PC-9 (cell line): ENCODE measurements around the gene ARIH1. TPM values are rescaled to one million over a fixed set of nuclear protein-coding genes. Genes with fewer than 3 reads are reported as not detected.

Experiments
- BruUV-seq: library from RNA; stranded (reverse); fragments of 400-500 nt; replicated peaks from 2 replicates; lab custom pipeline; 2021; lab: Mats Ljungman, UMichigan
- CTCF ChIA-PET: fragments of 300-600 bp; sonication (Branson Sonifier 250); formaldehyde crosslinking; loops from one replicate; lab custom pipeline; 2022; ENCODE audit warnings: antibody characterized with exemption; lab: Charles Lee
- POLR2A ChIA-PET: fragments of 300-600 bp; sonication (Branson Sonifier 250); formaldehyde crosslinking; loops from one replicate; lab custom pipeline; 2022; ENCODE audit warnings: antibody characterized with exemption; ENCODE audit not compliant: unreplicated experiment; lab: Charles Lee
- DNase-seq, 2 experiments: peaks; one replicate each; pipeline versions ENCODE4 v3.0.0 to v3.0.0-alpha.2; 2015 to 2022; ENCODE audit warnings: mixed read lengths in 1 of 2
- H2AFZ ChIP-seq: fragments of 200-600 bp; sonication (generic); 2 replicates; pipeline ENCODE4 v1.8.1; 2017; ENCODE audit warnings: antibody characterized with exemption
- H3F3A ChIP-seq: fragments of 200-600 bp; sonication (generic); 2 replicates; pipeline ENCODE4 v1.8.1; 2017; ENCODE audit warnings: antibody characterized with exemption, mild to moderate bottlenecking, low read depth; ENCODE audit not compliant: insufficient read depth
- H3K27ac ChIP-seq: fragments of 200-600 bp; sonication (generic); 2 replicates; pipeline ENCODE4 v1.6.1; 2016; ENCODE audit warnings: mixed run types
- H3K27me3 ChIP-seq: fragments of 200-600 bp; sonication (generic); 2 replicates; pipeline ENCODE4 v1.6.1; 2016; ENCODE audit warnings: low read depth, mixed run types; ENCODE audit not compliant: insufficient read depth
- H3K36me3 ChIP-seq: fragments of 200-600 bp; sonication (generic); 2 replicates; pipeline ENCODE4 v1.6.1; 2016; ENCODE audit warnings: low read depth, mixed run types
- H3K4me1 ChIP-seq: fragments of 200-600 bp; sonication (generic); replicated peaks from 2 replicates; pipeline ENCODE4 v1.6.1; 2016; ENCODE audit warnings: mixed run types; ENCODE audit not compliant: insufficient read depth
- H3K4me2 ChIP-seq: fragments of 200-600 bp; sonication (generic); 2 replicates; pipeline ENCODE4 v1.6.1; 2017; ENCODE audit warnings: mixed run types
- H3K4me3 ChIP-seq: fragments of 200-600 bp; sonication (generic); 2 replicates; pipeline ENCODE4 v1.6.1; 2016; ENCODE audit warnings: mixed run types
- H3K79me2 ChIP-seq: fragments of 200-600 bp; sonication (generic); 2 replicates; pipeline ENCODE4 v1.6.1; 2017; ENCODE audit warnings: low read depth, mixed run types
- H3K9me2 ChIP-seq: fragments of 200-600 bp; sonication (generic); 2 replicates; pipeline ENCODE4 v1.8.1; 2017; ENCODE audit warnings: mild to moderate bottlenecking; ENCODE audit not compliant: insufficient read depth
- H3K9me3 ChIP-seq: fragments of 200-600 bp; sonication (generic); 2 replicates; pipeline ENCODE4 v1.8.1; 2016; ENCODE audit warnings: low read depth; ENCODE audit not compliant: insufficient read depth
- H4K20me1 ChIP-seq: fragments of 200-600 bp; sonication (generic); 2 replicates; pipeline ENCODE4 v1.8.1; 2017; ENCODE audit not compliant: insufficient read depth
- EZH2 ChIP-seq: fragments of 200-600 bp; sonication (generic); IDR thresholded peaks from 2 replicates; pipeline ENCODE4 v1.8.0; 2017; ENCODE audit warnings: antibody characterized with exemption, low read depth
- intact Hi-C: fragments of 100-400 bp; cut with micrococcal nuclease; formaldehyde crosslinking; loops from one replicate; pipeline ENCODE4 v1.10.0; 2022; ENCODE audit not compliant: unreplicated experiment
- total RNA-seq: library from RNA; stranded (reverse); gene quantifications from 2 replicates; pipeline ENCODE4 v1.2.3, GENCODE V29; 2021
- TF ChIP-seq, protein P1 (sequence below): fragments of 200-600 bp; sonication (generic); conservative IDR thresholded peaks from 2 replicates; pipeline ENCODE4 v1.6.1; 2017; ENCODE audit warnings: mixed run types, antibody characterized with exemption, mild to moderate bottlenecking, moderate library complexity

The ARIH1 gene
- total RNA-seq, 1 experiment from 2014 or later = 144 TPM

DNA sequence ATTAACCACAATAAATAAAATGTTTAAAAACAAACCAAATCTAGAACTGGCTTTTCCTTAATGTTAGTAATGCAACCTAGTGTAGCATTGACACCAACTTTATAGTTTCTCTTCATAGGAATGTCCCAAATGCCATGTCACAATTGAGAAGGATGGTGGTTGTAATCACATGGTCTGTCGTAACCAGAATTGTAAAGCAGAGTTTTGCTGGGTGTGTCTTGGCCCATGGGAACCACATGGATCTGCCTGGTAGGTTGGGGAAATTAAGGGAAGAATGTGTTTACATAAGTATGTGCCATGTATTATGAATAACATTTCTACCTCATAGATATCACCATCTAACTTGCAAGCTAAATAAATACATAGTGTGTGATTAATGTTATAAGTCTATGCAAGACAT is 95.9 kb downstream of the ARIH1 start:
- CTCF ChIA-PET = no interaction called here

DNA sequence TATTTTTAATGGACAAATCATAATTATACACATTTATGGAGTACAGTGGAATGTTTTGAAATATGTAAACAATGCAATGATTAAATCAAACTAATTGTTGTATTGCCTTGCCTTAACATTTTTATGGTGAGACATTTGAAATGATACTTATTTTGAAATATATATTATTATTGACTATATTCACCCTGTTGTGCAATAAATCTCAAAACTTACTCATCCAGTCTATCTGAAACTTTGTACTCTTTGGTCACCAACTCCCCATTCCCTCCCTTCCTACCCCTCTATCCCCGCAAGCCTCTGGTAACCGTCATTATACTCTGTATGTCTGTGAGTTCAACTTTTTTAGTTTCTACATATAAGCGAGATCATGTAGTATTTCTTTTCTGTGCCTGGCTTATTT is 105.7 kb downstream of the ARIH1 start:
- Histone ChIP-seq H3K27ac (no peak overlapping the region), H3K4me3 (no peak overlapping the region), H3K27me3 (no peaks in the 10 kb centered on the region), H3K9me2 (no peaks in the 10 kb centered on the region), H4K20me1 (no peaks in the 10 kb centered on the region; the same call in 1 of the 2 replicates), H3K4me2 (no peak overlapping the region), H3K9me3 (no peaks in the 10 kb centered on the region), H3K4me1 (no peaks in the 10 kb centered on the region), H3F3A (no peaks in the 10 kb centered on the region), H3K36me3 (peaks cover 42% of the 10 kb centered on the region), H2AFZ (no peak overlapping the region), H3K79me2 (no peaks in the 10 kb centered on the region)
- intact Hi-C loops = no loop called here
- DNase-seq = no peak
- ChIA-PET CTCF (no interaction called here), POLR2A (no interaction called here)
- no TSS peak for BruUV-seq
- no peak for TF ChIP-seq EZH2
- TF ChIP-seq, protein P1, sequence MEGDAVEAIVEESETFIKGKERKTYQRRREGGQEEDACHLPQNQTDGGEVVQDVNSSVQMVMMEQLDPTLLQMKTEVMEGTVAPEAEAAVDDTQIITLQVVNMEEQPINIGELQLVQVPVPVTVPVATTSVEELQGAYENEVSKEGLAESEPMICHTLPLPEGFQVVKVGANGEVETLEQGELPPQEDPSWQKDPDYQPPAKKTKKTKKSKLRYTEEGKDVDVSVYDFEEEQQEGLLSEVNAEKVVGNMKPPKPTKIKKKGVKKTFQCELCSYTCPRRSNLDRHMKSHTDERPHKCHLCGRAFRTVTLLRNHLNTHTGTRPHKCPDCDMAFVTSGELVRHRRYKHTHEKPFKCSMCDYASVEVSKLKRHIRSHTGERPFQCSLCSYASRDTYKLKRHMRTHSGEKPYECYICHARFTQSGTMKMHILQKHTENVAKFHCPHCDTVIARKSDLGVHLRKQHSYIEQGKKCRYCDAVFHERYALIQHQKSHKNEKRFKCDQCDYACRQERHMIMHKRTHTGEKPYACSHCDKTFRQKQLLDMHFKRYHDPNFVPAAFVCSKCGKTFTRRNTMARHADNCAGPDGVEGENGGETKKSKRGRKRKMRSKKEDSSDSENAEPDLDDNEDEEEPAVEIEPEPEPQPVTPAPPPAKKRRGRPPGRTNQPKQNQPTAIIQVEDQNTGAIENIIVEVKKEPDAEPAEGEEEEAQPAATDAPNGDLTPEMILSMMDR = no peak

More for the DNA sequence above, 95.9 kb downstream of the ARIH1 start:
- no peaks in the 10 kb centered on the region; the same call in 1 of the 2 replicates for H3K9me2 ChIP-seq
- no peak for DNase-seq
- no peaks in the 10 kb centered on the region for H3K4me1 ChIP-seq
- H4K20me1 ChIP-seq = peaks cover 12% of the 10 kb centered on the region
- no peak overlapping the region for H3K27ac ChIP-seq
- no peaks in the 10 kb centered on the region for H3F3A ChIP-seq
- H3K79me2 ChIP-seq = 0 out of 2 replicates have a peak, but pooled peaks cover 3% of the 10 kb centered on the region
- intact Hi-C loops = no loop called here
- no peak overlapping the region for H3K4me2 ChIP-seq
- H3K4me3 ChIP-seq = no peak overlapping the region
- TF ChIP-seq, protein P1 = no peak
- no peak for TF ChIP-seq EZH2
- H3K9me3 ChIP-seq = no peaks in the 10 kb centered on the region
- no TSS peak for BruUV-seq
- H2AFZ ChIP-seq = no peak overlapping the region
- no peaks in the 10 kb centered on the region for H3K27me3 ChIP-seq
- POLR2A ChIA-PET = no interaction called here
- H3K36me3 ChIP-seq = no peaks in the 10 kb centered on the region

DNA sequence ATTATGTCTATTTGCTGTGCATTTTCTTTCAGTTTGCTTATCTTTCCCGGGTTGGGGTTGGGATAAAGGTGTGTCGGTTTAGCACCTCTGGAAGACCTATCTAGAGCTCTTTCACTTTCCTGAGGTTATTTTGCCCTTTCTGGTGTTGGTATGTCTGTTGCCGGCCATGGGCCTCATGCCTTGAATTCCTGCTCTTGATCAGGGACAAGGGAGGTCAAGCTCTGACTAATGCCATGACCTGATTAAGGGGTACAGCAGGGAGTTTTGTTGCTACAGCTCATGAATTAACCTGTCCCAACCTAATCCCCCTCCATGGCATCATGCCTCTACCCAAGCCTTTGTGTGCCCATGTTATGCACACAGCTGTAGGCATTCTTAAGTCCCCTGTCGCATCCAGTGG is 109.9 kb downstream of the ARIH1 start:
- Histone ChIP-seq H3K36me3 (peaks cover 27% of the 10 kb centered on the region), H3K27ac (no peak overlapping the region), H3K4me1 (no peaks in the 10 kb centered on the region), H3K9me2 (no peaks in the 10 kb centered on the region), H3K4me3 (no peak overlapping the region), H3K4me2 (no peak overlapping the region), H3K27me3 (no peaks in the 10 kb centered on the region), H3F3A (no peaks in the 10 kb centered on the region), H4K20me1 (no peaks in the 10 kb centered on the region; the same call in 1 of the 2 replicates), H3K9me3 (no peaks in the 10 kb centered on the region), H3K79me2 (no peaks in the 10 kb centered on the region), H2AFZ (no peak overlapping the region)
- no peak for DNase-seq
- CTCF ChIA-PET = no interaction called here
- POLR2A ChIA-PET = interaction anchor here (0.7 kb wide), 1 partner anchor 1929 kb away, joined by 4 read pairs; no protein-coding TSS in a partner anchor
- BruUV-seq = no TSS peak
- intact Hi-C loops = no loop called here
- TF ChIP-seq, protein P1 = no peak
- TF ChIP-seq EZH2 = no peak
